Right kidney (tissue), 1 donor: ENCODE results near the gene BLM.

Experiments used
- DNase-seq: peaks from one replicate; pipeline ENCODE4 v3.0.0-alpha.2; 2016

The BLM gene

DNA sequence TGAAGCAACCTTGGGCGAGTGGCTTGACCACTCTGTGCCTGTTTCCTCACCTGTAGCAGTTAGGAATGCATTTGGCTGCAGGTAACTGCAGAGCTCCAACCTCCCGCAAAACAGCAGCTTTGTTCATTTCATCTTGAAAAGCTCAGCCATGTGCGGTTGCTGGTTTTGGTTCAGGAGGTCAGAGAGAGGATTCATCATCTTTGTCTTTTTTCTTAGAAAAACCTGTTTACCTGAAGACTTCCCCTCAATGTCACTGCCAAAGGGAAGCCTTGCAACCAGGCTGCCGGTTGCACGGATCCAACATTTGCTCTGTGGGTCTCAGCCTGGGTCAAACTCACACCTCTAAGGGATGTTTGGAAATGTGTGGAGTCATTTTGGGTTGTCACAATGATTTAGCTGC is 134.8 kb downstream of the BLM start:
- DNase-seq, result no peak

DNA sequence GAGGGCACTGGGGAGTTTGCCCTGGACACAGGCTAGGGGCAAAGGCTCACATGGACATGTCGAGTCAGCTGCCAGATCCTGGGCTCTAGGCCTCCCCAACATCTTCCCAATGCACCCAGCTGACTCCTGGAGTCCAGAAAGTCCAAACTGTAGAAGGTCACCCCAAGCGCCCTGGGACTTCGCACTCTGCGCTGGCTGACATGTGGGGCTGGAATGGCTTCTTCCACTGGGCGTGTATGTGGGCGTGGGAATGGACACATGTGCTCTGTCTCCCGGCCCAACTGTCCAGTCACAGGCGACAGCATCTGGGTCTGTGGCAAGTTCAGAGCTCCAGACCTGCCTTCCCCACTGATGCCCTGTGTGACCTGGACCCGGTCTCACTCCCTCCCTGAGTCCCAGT is 138.0 kb downstream of the BLM start:
- no peak for DNase-seq

DNA sequence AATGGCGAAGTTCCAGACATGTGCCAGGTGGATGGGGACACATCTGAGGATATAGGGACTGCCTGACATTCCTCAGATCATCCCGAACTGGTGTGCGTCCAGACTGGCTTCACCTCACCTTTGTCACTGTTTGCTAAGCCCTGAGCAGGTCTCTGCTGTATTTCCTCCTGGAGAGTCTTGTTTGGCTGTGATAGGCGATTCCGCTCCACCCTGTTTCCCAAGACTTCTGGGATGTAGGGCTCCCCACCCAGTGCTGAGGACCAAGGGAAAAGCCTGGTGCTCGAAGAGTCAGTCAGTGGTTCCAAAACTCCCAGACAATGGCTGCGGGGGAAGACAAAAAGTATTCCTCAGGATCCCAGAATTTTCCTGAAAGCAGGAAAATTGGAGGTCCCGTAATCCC is 140.2 kb downstream of the BLM start:
- DNase-seq, result no peak

DNA sequence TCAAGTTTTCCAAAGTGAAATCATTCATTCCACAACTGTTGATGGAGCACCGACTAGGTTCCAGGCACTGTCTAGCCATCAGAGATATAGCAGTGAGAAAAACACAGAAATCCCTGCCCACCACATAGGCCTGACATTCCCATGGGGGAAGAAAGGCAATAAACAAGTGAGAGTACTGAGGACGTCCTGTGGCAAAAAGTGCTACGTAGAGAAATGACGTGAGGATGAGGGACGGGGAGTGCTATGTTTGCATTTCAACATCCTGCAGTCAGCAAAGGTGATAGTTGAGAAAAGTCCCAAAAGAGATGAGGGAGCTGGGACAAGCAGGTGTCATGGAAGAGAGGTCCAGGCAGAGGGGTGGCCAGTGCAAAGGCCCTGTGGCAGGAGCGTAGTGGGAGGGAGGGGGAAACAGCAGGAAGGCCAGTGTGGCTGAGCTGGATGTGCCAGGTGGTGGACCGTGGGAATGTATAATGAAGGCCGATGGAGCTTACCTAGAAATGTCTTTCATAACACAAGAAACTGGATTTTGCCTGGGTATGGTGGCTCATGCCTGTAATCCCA is 140.8 kb downstream of the BLM start:
- DNase-seq, result no peak

DNA sequence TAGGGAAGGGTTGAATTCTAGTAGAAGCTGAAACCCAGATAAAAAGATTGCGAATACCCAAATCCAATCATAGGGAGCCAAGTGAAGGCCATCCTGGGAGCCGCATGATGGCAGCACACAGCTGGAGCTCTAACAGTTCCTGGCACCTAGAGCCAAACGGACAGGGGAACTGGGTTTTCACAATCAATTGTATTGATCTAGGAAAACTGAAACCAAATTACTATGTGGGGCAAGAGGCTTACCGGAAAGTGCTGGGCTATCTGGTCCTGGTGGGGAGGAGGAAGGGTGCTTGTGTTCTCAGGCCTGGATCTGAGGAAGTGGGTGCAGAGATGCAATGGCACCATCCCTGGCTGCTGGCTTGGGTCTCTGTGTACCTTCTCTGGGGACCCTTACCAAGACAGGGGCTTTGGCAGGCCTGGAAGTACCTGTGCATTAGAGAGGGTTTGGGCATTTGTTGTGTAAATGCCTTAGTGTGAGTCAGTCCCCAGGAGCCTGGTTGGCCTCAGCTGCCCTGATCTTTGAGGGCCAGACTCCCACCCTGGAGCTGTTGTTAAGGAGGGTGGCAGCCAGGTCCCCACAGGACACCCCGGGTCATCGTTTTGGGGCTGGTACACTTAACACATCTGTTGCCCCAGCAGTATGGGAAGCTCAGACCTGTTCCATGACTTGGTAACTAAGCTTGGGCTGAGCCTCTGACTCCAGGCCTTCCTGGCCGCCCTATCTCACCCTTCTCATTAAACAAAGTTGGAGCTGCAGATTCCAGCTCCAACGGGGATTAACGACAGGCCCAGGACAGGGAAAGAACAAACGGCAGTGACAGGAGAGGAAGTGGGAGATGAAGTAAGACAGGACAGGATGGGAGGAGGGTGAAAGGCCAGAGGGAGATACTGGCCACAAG is 142.3 kb downstream of the BLM start:
- no peak for DNase-seq

DNA sequence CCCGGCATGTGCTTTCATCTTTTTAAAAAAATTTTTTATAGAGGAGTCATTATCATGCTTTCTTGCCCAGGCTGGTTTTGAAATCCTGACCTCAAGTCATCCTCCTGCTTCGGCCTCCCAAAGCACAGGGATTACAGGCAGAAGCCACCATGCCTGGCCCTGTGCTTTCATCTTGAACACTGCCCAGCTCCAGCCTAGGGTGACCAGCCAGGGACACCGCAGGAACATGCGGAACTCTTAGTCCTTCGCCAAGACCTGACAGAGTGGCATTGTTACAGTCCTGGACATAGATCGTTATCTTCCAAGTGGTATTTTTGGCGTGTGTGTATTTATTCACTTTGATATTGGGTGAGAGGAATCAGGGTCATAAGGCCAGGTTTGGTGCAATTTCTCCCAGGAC is 143.3 kb downstream of the BLM start:
- no peak for DNase-seq

DNA sequence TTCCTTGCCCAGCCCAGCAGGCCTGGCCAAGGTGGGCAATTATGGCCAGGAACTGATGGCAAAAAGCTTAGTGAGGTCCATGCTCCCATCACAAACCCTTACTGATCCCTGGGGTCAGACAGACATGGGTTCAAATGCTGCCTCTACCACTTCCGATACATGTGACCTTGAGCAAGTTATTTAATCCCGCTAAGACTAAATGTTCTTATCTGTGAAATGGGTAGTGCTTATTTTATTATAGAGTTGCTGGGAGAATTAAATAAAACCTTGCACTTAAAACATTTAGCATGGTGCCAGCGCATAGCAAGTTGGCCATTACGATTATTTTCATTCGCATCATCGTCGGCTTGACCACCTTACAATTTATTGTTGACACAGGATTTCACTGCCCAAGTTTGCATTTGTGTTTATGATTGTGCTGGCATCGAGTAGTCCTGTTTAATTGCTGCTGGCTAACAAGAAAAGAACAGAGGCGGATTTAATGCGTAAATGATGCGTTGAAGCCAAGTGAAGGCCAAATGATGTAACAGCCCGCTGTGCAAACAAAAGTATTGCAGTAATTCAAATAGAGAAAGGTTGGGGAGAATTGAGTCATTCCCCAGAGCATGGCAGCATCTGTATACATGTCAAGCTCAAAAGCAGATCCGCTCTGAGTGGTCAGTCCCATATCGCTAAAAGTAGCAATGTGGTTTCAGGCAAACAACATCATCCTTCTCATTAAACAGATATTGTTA is 144.0 kb downstream of the BLM start:
- no peak for DNase-seq

DNA sequence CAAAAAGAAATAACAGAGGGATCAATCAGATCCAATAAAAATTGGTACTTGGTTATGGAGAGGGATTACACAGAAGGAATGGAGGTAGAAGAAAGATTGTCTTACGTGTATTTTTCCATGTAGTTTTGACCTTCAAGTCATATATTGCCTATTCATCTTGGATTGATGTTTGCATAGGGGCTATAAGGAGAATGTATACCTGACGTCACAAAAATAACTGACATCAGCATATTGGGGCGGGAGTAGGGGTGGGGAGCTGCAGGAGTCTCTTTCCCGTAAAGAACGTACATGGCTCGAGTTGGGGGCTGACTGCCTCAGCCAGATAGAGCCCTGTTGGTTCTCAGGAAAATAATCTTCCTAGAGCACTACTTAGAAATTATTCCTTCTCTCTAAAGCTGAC is 145.3 kb downstream of the BLM start:
- DNase-seq, result no peak

DNA sequence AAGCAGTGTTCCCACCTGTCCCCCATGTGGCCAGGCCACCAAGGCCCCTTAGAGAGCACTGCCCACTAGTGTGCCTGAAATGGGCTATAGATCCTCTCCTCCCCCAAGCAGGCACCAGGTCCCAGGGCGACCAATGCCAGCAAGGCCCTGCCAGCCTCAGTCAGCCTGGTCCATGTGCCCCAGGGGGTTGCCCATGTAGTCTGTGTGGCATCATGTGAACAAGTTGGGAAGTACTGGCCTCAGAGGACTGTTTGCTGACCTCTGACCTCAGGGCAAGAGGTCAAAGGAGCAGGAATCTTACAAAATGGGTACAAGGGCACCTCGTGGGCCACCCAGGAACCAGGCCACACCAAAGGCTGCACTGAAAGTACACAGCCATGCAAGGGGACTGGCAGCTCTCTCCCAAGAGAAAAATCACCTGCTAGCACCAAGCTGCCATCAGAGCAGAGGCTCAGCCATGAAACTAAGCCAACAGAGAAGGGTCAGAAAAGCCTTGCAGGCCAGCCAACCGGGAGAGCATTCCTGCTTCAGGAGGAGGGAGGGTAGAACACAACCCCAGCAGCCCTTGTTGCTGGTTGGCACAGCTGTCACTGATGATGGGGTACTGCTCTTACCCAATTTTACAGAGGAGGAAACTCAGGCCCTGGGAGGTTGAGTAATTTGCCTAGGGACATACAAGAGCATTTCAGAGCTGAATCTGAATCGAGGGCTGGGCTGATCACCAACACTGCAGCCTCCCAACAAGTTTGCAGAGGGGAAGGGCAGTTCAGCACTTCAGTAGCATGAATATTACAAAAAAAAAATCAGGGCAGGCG is 146.0 kb downstream of the BLM start:
- DNase-seq, result no peak

DNA sequence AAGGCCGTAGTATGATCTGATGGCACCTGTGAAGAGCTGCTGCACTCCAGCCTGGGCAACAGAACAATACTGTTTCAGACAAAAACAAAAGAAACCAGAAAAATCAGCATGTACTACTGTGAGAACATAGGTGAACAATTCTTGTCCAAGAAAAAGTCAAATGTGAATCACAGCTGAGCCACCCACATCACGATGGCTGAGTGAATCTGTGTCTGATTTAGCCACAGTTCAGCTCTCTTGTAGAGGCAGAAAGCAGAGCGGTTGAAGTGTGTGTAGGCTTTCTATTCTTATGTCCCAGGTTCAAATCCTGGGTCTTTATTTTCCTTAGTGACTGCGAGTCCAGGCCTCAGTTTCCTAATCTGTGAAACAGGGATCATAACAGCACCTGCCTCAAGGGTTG is 146.8 kb downstream of the BLM start:
- DNase-seq, result no peak

DNA sequence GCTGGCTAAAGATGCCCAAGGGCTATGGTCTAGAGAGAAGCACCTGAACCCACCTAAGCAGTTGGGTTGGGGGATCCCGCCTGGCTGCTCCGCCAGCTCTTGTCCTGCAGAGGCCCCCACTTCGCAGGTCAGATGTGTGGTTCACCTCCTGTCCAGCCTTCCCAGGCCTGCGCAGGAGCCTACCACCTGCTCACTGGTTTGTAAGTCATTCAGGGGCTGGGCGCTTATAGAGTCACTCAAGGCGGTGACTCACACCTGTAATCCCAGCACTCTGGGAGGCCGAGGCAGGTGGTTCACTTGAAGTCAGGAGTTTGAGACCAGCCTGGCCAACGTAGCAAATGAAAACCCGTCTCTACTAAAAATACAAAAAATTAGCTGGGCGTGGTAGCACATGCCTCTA is 147.4 kb downstream of the BLM start:
- no peak for DNase-seq

DNA sequence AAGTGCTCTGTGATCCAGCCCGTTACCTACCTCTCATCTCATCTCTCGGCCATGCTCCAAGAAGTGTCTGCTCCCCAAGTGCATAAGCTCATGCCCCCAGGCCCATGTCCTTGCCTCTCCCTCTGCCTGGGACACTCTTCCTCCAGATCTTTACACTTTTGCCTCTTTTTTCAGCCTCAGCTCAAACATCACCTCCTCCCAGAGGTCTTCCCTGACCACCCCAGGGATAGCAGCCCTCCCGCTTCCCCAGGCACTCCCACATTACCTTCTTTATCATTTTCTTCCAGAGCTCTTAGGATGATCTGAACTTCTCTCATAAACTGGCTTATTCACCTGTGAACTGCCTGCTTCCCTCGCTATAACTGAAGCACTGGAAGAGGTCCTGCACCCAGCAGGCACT is 148.6 kb downstream of the BLM start:
- no peak for DNase-seq
